Neuron (in vitro differentiated cells): Measurements from ENCODE around the gene VEPH1.

Experiments
- H2AFZ ChIP-seq: one replicate; pipeline ENCODE4 v1.6.1; 2013; ENCODE audit warnings: low read depth, mild to moderate bottlenecking, inconsistent platforms, low read length, moderate library complexity
- H3K27me3 ChIP-seq: one replicate; pipeline ENCODE4 v1.6.1; 2013; ENCODE audit warnings: low read length; ENCODE audit not compliant: insufficient read depth
- H3K36me3 ChIP-seq: one replicate; pipeline ENCODE4 v1.6.1; 2013; ENCODE audit warnings: low read length; ENCODE audit not compliant: insufficient read depth
- H3K4me1 ChIP-seq: one replicate; pipeline ENCODE4 v1.6.1; 2013; ENCODE audit warnings: low read length; ENCODE audit not compliant: insufficient read depth
- H3K4me3 ChIP-seq: 2 replicates; pipeline ENCODE4 v1.5.1; 2013; ENCODE audit warnings: mild to moderate bottlenecking, low read length, moderate library complexity
- H3K9me3 ChIP-seq: one replicate; pipeline ENCODE4 v1.6.1; 2013; ENCODE audit warnings: low read length

VEPH1 gene

GRCh38 chr3:157248590-157249422 is 254.4 kb downstream of the VEPH1 start:
- Histone ChIP-seq H3K36me3 (no peaks in the 10 kb centered on the region), H3K9me3 (peaks cover 2% of the 10 kb centered on the region), H3K4me3 (no peak overlapping the region), H3K4me1 (peaks cover 35% of the 10 kb centered on the region), H2AFZ (no peak overlapping the region), H3K27me3 (no peaks in the 10 kb centered on the region)

GRCh38 chr3:157247391-157247790 is 255.8 kb downstream of the VEPH1 start:
- Histone ChIP-seq H3K9me3 (no peaks in the 10 kb centered on the region), H2AFZ (no peak overlapping the region), H3K27me3 (no peaks in the 10 kb centered on the region), H3K4me1 (peaks cover 31% of the 10 kb centered on the region), H3K4me3 (no peak overlapping the region), H3K36me3 (no peaks in the 10 kb centered on the region)

GRCh38 chr3:157242836-157243235 is 260.4 kb downstream of the VEPH1 start:
- H3K9me3 ChIP-seq: peaks cover 6% of the 10 kb centered on the region
- H3K4me3 ChIP-seq: no peak overlapping the region
- H3K36me3 ChIP-seq: no peaks in the 10 kb centered on the region
- no peak overlapping the region for H2AFZ ChIP-seq
- peaks cover 10% of the 10 kb centered on the region for H3K4me1 ChIP-seq
- H3K27me3 ChIP-seq: no peaks in the 10 kb centered on the region

GRCh38 chr3:157241599-157241998 is 261.6 kb downstream of the VEPH1 start:
- Histone ChIP-seq H3K27me3 (no peaks in the 10 kb centered on the region), H2AFZ (no peak overlapping the region), H3K4me1 (peaks cover 5% of the 10 kb centered on the region), H3K4me3 (no peak overlapping the region), H3K36me3 (no peaks in the 10 kb centered on the region), H3K9me3 (peaks cover 6% of the 10 kb centered on the region)

- H3K36me3 ChIP-seq: no peaks in the 10 kb centered on the region
Observed at GRCh38 chr3:157240408-157240807, 262.8 kb downstream of the VEPH1 start.

GRCh38 chr3:157239082-157239704 is 264.0 kb downstream of the VEPH1 start:
- no peak overlapping the region for H3K4me3 ChIP-seq
- peaks cover 5% of the 10 kb centered on the region for H3K4me1 ChIP-seq
- H3K9me3 ChIP-seq: peaks cover 6% of the 10 kb centered on the region
- no peaks in the 10 kb centered on the region for H3K27me3 ChIP-seq
- H3K36me3 ChIP-seq: no peaks in the 10 kb centered on the region
- no peak overlapping the region for H2AFZ ChIP-seq

More at GRCh38 chr3:157240408-157240807, 262.8 kb downstream of the VEPH1 start:
- H3K4me1 ChIP-seq: peaks cover 5% of the 10 kb centered on the region
- no peak overlapping the region for H3K4me3 ChIP-seq
- H3K9me3 ChIP-seq: peaks cover 6% of the 10 kb centered on the region
- no peak overlapping the region for H2AFZ ChIP-seq
- H3K27me3 ChIP-seq: no peaks in the 10 kb centered on the region

GRCh38 chr3:157238457-157238856 is 264.8 kb downstream of the VEPH1 start:
- Histone ChIP-seq H3K9me3 (peaks cover 6% of the 10 kb centered on the region), H3K36me3 (no peaks in the 10 kb centered on the region), H2AFZ (no peak overlapping the region), H3K27me3 (no peaks in the 10 kb centered on the region), H3K4me1 (peaks cover 5% of the 10 kb centered on the region), H3K4me3 (no peak overlapping the region)

- Histone ChIP-seq H3K4me1 (peaks cover 5% of the 10 kb centered on the region), H3K9me3 (peaks cover 6% of the 10 kb centered on the region), H2AFZ (no peak overlapping the region), H3K27me3 (no peaks in the 10 kb centered on the region), H3K36me3 (no peaks in the 10 kb centered on the region), H3K4me3 (no peak overlapping the region)
Observed at GRCh38 chr3:157237886-157238285, 265.3 kb downstream of the VEPH1 start.

- Histone ChIP-seq H3K4me1 (peaks cover 5% of the 10 kb centered on the region), H3K9me3 (no peaks in the 10 kb centered on the region), H3K4me3 (no peak overlapping the region), H3K36me3 (no peaks in the 10 kb centered on the region), H2AFZ (no peak overlapping the region), H3K27me3 (no peaks in the 10 kb centered on the region)
Observed at GRCh38 chr3:157235291-157235690, 267.9 kb downstream of the VEPH1 start.

- Histone ChIP-seq H3K27me3 (no peaks in the 10 kb centered on the region), H3K4me3 (no peak overlapping the region), H3K36me3 (no peaks in the 10 kb centered on the region), H3K4me1 (peaks cover 5% of the 10 kb centered on the region), H3K9me3 (no peaks in the 10 kb centered on the region), H2AFZ (no peak overlapping the region)
Observed at GRCh38 chr3:157233923-157234322, 269.3 kb downstream of the VEPH1 start.

GRCh38 chr3:157232141-157232540 is 271.1 kb downstream of the VEPH1 start:
- Histone ChIP-seq H3K36me3 (no peaks in the 10 kb centered on the region), H3K4me3 (no peak overlapping the region), H2AFZ (no peak overlapping the region), H3K9me3 (no peaks in the 10 kb centered on the region), H3K4me1 (no peaks in the 10 kb centered on the region), H3K27me3 (no peaks in the 10 kb centered on the region)

GRCh38 chr3:157231071-157231470 is 272.1 kb downstream of the VEPH1 start:
- peaks cover 2% of the 10 kb centered on the region for H3K9me3 ChIP-seq
- no peak overlapping the region for H3K4me3 ChIP-seq
- no peaks in the 10 kb centered on the region for H3K4me1 ChIP-seq
- no peak overlapping the region for H2AFZ ChIP-seq
- no peaks in the 10 kb centered on the region for H3K27me3 ChIP-seq
- H3K36me3 ChIP-seq: no peaks in the 10 kb centered on the region

- Histone ChIP-seq H3K4me1 (no peaks in the 10 kb centered on the region), H2AFZ (no peak overlapping the region)
Observed at GRCh38 chr3:157226173-157226847, 276.9 kb downstream of the VEPH1 start.

More at GRCh38 chr3:157226173-157226847, 276.9 kb downstream of the VEPH1 start:
- peaks cover 3% of the 10 kb centered on the region for H3K9me3 ChIP-seq
- no peaks in the 10 kb centered on the region for H3K36me3 ChIP-seq
- no peaks in the 10 kb centered on the region for H3K27me3 ChIP-seq
- H3K4me3 ChIP-seq: no peak overlapping the region
